Heart right ventricle (tissue), 16 donors: ENCODE data around the gene SPTLC2. TPM values are rescaled to one million over a fixed set of nuclear protein-coding genes. Genes with fewer than 3 reads are reported as not detected.

Experiments used
- ATAC-seq, 8 donors: fragments of 200-7000 bp; cut with Tn5 transposase; one replicate each; pipeline ENCODE4 v1.9.1; 2020; ENCODE audit warnings: mild to moderate bottlenecking in 8 of 8, moderate library complexity in 8 of 8, moderate number of reproducible peaks in 1 of 8
- DNase-seq, 2 donors: peaks; one replicate each; pipeline ENCODE4 v3.0.0-alpha.2; 2020
- H3K27ac ChIP-seq, 10 donors: fragments of 200-600 bp; sonication (generic) in 2 of 10; one replicate each; pipeline versions ENCODE4 v1.5.0 to v1.8.0; 2020 to 2022; ENCODE audit warnings: mild to moderate bottlenecking in 3 of 10
- H3K27me3 ChIP-seq, 7 donors: fragments of 200-600 bp; one replicate each; pipeline ENCODE4 v1.8.0; 2021 to 2022; ENCODE audit warnings: mild to moderate bottlenecking in 2 of 7
- H3K36me3 ChIP-seq, 9 donors: fragments of 200-600 bp; sonication (generic) in 1 of 9; one replicate each; pipeline versions ENCODE4 v1.5.0 to v1.8.0; 2020 to 2022; ENCODE audit warnings: mild to moderate bottlenecking in 2 of 9
- H3K4me1 ChIP-seq, 9 donors: fragments of 200-600 bp; sonication (generic) in 1 of 9; one replicate each; pipeline versions ENCODE4 v1.5.0 to v1.8.0; 2020 to 2022; ENCODE audit warnings: mild to moderate bottlenecking in 4 of 9
- H3K4me3 ChIP-seq, 10 donors: fragments of 200-600 bp; sonication (generic) in 2 of 10; one replicate each; pipeline versions ENCODE4 v1.5.0 to v1.8.0; 2020 to 2022; ENCODE audit warnings: mild to moderate bottlenecking in 7 of 10, moderate library complexity in 2 of 10
- H3K9me3 ChIP-seq, 11 donors: fragments of 200-600 bp in 10 of 11; sonication (generic) in 2 of 11; one replicate each; pipeline versions ENCODE4 v1.5.0 to v1.8.0; 2013 to 2022; ENCODE audit warnings: mild to moderate bottlenecking in 2 of 11, control low read depth in 1 of 11, moderate library complexity in 1 of 11
- WGBS, 2 donors: extraction: QIAGEN DNeasy Blood & Tissue Kit; methylation state at CpG; one replicate each; pipeline ENCODE4 v1.1.7; 2013; ENCODE audit warnings: inconsistent platforms in 1 of 2; 5-methylcytosine and 5-hydroxymethylcytosine counted together
- intact Hi-C, 10 donors: fragments of 100-400 bp; cut with DNase I; formaldehyde crosslinking; loops; one replicate each; pipeline versions ENCODE4 v1.11.1 to v1.14.2; 2022
- polyA plus RNA-seq, 2 donors: library from polyadenylated mRNA; stranded (reverse); fragments of 200-250 nt; gene quantifications; one replicate each; pipeline ENCODE4 v1.2.3, GENCODE V29; 2013
- total RNA-seq, 10 donors: library from RNA; stranded (reverse); fragmentation: NEBNext Ultra II Directional in 3 of 10; extraction: Animal tissue kit (Norgen Biotek cat#: 25700) in 3 of 10; gene quantifications; one replicate each; pipeline versions ENCODE4 v1.2.1 to v1.2.4, GENCODE V29; 2021 to 2023
- TF ChIP-seq, protein P1 (sequence below), 9 donors: fragments of 200-600 bp; sonication (generic) in 2 of 9; IDR thresholded peaks; one replicate each; pipeline versions ENCODE4 v1.5.0 to v1.8.0; 2021 to 2022; ENCODE audit warnings: antibody characterized with exemption in 9 of 9, mild to moderate bottlenecking in 5 of 9, moderate library complexity in 1 of 9
- donor health status: Arrhythmogenic right ventricular cardiomyopathy.
- donor health status: ischemic (EF 13 %, LVEDD 7.1; RV severe dilation, severe dysfunction).
- donor health status: healthy with polysubstance abuse.
- donor health status: DM: no; HTN: yes; CAD: no.
- donor health status: DM: no; HTN: no; CAD: no.
- donor health status: ischemic (EF 25% LVEDD 6.9; RV normal size, moderate dysfunction).
- donor health status: ischemic (EF 25% LVEDD 5.7; RV mildly dilated, moderate dysfunction).
- donor health status: healthy.
- donor health status: DM: yes; HTN: yes; CAD: no.
- donor health status: Ischemic cardiomyopathy.
- donor health status: ischemic (EF 35%, LVEDD 5.7; RV mildly dilated, moderate dysfunction).
- donor health status: nonischemic (EF 11% LVEDD 7.7; RV severe dilation, severe dysfunction).
- donor health status: DM: yes; HTN: yes; CAD: no.
- donor health status: PGD.
- donor health status: ischemic (EF 29% LVEDD 5.4; RV normal size, mild dysfunction).
- donor health status: nonischemic (EF 23%, LVEDD 6.1; RV moderate dilation, normal function).

Gene SPTLC2
- total and polyA plus RNA-seq, 12 donors: 4.7 to 23.5 (median 12.7) TPM

DNA sequence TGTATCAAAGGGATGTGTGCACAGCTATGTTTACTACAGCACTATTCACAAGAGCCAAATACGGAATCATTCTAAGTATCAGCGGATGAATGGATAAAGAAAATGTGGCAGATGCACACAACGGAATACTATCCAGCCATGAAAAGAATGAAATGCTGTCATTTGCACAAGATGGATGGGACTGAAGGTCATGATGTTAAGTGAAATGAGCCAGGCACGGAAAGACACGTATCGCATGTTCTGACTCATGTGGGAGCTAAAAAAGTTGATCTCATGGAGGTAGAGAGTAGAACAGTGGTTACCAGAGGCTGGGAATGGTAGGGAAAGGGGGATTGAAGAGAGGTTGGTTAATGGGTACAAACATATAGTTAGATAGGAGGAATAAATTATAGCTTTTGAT, 91.9 kb downstream of the SPTLC2 start:
- no peak overlapping the region for H3K4me3 ChIP-seq
- 96 to 98% methylated on average over 6 of the region's 6 CpGs for WGBS, 2 donors

DNA sequence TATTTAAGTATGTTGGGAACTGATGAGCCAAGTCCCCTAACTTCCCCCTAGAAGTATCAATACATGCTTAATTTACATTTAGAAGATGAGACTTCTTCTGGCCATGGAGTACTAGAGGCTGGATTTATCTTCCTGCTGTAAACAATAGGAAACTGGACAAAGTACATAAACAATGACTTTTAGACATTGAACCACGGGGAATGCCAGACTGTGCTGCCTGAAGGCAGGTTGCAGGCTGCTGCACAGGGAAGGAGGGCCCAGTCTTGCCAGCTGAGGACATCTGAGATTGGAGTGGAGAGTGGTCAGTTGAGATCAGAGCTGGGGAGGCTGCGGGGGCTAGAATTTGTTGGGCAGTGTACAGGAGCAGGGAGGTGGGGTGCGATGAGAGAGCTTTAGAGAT, 93.3 kb downstream of the SPTLC2 start:
- Histone ChIP-seq H3K4me3 (no peak overlapping the region), H3K27me3 (no peaks in the 10 kb centered on the region), H3K36me3 (peaks cover 0 to 69% (median 15%) of the 10 kb centered on the region in 9 donors), H3K4me1 (no peaks in the 10 kb centered on the region), H3K27ac (no peak overlapping the region), H3K9me3 (no peaks in the 10 kb centered on the region)
- TF ChIP-seq, protein P1, sequence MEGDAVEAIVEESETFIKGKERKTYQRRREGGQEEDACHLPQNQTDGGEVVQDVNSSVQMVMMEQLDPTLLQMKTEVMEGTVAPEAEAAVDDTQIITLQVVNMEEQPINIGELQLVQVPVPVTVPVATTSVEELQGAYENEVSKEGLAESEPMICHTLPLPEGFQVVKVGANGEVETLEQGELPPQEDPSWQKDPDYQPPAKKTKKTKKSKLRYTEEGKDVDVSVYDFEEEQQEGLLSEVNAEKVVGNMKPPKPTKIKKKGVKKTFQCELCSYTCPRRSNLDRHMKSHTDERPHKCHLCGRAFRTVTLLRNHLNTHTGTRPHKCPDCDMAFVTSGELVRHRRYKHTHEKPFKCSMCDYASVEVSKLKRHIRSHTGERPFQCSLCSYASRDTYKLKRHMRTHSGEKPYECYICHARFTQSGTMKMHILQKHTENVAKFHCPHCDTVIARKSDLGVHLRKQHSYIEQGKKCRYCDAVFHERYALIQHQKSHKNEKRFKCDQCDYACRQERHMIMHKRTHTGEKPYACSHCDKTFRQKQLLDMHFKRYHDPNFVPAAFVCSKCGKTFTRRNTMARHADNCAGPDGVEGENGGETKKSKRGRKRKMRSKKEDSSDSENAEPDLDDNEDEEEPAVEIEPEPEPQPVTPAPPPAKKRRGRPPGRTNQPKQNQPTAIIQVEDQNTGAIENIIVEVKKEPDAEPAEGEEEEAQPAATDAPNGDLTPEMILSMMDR (IDR thresholded peaks at IDR 0.05): no peak
- ATAC-seq: no peak
- 87 to 91% methylated on average over 3 of the region's 3 CpGs for WGBS, 2 donors
- DNase-seq: no peak
- intact Hi-C loops: no loop called here

More for the DNA sequence above, 91.9 kb downstream of the SPTLC2 start:
- ATAC-seq (no peak), DNase-seq (no peak)
- H3K36me3 ChIP-seq: peaks cover 0 to 55% (median 15%) of the 10 kb centered on the region in 9 donors
- intact Hi-C loops: no loop called here
- TF ChIP-seq, protein P1 (IDR thresholded peaks at IDR 0.05): no peak
- H3K27me3 ChIP-seq: no peaks in the 10 kb centered on the region
- H3K9me3 ChIP-seq: no peaks in the 10 kb centered on the region
- no peak overlapping the region for H3K27ac ChIP-seq
- no peaks in the 10 kb centered on the region for H3K4me1 ChIP-seq

DNA sequence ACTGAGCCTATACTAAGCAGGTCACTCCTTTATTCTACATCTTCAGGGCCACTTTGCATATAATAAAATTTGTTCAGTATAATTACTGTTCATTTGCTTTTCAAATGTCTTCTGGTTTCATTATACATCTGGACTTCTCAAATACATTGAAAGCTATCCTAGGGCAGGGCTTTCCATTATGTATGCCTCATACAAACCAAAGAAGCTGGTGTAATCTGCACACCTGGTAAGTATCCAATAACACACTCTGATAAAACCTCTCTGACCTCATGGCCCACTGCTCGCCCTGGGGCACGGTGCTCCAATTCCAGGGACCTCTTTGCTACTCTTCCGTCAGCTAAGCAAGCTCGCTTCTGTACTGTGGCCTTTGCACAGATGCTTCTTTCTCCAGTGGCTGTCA, 95.9 kb downstream of the SPTLC2 start:
- TF ChIP-seq, protein P1 (IDR thresholded peaks at IDR 0.05): no peak
- H3K27ac ChIP-seq: no peak overlapping the region
- H3K36me3 ChIP-seq: peaks cover 0 to 95% (median 25%) of the 10 kb centered on the region in 9 donors
- DNase-seq (no peak), ATAC-seq (no peak)
- no peaks in the 10 kb centered on the region for H3K4me1 ChIP-seq
- WGBS, 2 donors: 84 to 94% methylated on average over 4 of the region's 4 CpGs
- intact Hi-C loops: no loop called here
- H3K27me3 ChIP-seq: no peaks in the 10 kb centered on the region
- no peak overlapping the region for H3K4me3 ChIP-seq
- no peaks in the 10 kb centered on the region for H3K9me3 ChIP-seq

DNA sequence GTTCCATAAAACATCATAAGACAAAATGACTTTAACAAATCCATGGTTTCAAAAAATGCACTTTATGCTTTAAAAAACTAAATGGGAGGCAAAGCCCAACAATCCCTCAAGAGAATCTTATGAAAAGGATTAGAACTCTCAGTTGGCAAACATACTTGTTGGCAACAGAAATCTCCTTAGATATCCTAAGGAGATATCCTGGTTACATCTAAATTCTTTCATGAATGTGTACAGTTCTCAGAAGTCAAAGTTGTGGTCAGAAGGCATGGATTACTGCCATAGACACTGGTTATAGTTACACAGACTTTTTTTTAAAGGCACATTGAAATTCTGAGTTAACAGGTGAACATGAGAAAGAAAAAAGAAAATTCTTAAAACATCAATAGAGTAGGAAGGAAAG, 100.3 kb downstream of the SPTLC2 start:
- H3K27me3 ChIP-seq: no peaks in the 10 kb centered on the region
- ATAC-seq (no peak), DNase-seq (no peak)
- no peak overlapping the region for H3K27ac ChIP-seq
- H3K36me3 ChIP-seq: peaks cover 0 to 98% (median 28%) of the 10 kb centered on the region in 9 donors
- H3K4me1 ChIP-seq: no peaks in the 10 kb centered on the region
- H3K4me3 ChIP-seq: no peak overlapping the region
- TF ChIP-seq, protein P1 (IDR thresholded peaks at IDR 0.05): no peak
- intact Hi-C loops: loop anchor here in 1 of 10 donors (1.0 kb wide), 1 partner anchor 11 kb away; no protein-coding TSS in a partner anchor
- no peaks in the 10 kb centered on the region for H3K9me3 ChIP-seq
